CD4-positive, alpha-beta T cell treated with Interleukin-1 beta for 1 hour (primary cell): Measurements from ENCODE around the gene NBPF8.
A peak's percentile ranks its signal among the peaks of the same experiment; 100 is the strongest.
"Not testable (repeated sequence)": the region's sequence is repeated elsewhere in the genome, so short reads cannot be mapped to it uniquely, and the experiment has no call there.

ENCODE experiments used
- DNase-seq, 2 donors: peaks; one replicate each; pipeline ENCODE4 v3.0.0-alpha.2; 2020 to 2022

Gene NBPF8, protein sequence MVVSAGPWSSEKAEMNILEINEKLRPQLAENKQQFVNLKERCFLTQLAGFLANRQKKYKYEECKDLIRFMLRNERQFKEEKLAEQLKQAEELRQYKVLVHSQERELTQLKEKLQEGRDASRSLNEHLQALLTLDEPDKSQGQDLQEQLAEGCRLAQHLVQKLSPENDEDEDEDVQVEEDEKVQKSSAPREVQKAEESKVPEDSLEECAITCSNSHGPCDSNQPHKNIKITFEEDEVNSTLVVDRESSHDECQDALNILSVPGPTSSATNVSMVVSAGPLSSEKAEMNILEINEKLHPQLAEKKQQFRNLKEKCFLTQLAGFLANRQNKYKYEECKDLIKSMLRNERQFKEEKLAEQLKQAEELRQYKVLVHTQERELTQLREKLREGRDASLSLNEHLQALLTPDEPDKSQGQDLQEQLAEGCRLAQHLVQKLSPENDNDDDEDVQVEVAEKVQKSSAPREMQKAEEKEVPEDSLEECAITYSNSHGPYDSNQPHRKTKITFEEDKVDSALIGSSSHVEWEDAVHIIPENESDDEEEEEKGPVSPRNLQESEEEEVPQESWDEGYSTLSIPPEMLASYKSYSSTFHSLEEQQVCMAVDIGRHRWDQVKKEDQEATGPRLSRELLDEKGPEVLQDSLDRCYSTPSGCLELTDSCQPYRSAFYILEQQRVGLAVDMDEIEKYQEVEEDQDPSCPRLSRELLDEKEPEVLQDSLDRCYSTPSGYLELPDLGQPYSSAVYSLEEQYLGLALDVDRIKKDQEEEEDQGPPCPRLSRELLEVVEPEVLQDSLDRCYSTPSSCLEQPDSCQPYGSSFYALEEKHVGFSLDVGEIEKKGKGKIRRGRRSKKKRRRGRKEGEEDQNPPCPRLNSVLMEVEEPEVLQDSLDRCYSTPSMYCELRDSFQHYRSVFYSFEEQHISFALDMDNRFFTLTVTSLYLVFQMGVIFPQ

DNA sequence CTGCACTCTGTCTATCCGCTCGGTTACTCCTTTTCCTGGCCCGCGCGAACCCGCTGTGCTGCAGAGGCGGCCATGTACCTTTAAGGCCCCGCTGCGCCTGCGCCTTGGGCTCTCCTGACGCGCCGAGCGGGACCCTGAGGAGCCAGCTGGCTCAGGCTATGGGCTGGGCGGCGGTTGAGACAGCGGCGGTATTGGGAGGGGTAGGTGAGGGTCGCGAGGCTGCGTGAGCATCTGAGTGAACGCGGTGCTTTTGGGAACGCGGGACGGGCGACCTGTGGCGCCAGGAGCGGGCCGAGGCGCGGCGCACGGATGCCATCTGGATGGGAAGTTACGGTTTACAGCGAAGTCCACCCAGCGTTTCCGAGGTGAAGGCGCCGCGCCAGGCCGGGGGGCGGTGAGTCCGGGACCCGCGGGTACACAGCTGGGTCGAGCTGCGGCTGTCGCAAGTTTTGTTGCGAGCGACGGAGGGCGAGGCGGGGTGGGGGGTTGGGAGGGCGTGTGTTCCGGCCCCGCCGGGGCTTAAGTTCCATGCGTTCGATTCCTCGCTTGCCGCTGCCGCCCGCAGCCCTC, at the start of gene NBPF8:
Gene NBPF8, plus strand, starts transcription at position 125 of the 570 bp plus-strand sequence. CDS start 21,488 bp downstream, outside the sequence.
- peak; percentile 77 to 79 for DNase-seq

DNA sequence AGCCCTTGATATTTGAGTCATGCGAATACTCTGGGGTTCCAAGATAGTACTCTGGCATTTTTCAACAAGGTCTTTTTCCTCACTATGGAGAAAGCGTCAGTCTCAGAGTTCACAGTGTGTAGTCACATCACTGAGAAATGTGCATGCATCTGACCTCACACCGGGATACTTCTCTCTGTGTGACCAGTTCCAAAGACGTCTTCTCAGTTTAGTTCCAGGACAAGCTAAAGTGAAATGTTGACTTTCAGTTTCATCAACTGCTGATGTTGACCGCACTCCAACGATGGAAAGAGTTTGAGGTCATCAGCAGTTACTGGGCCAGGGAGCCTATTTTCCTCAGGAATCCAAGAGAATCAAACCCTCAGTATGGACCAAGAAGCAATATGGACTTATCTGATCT, 47.1 kb upstream of the NBPF8 start:
- not testable (repeated sequence) for DNase-seq

DNA sequence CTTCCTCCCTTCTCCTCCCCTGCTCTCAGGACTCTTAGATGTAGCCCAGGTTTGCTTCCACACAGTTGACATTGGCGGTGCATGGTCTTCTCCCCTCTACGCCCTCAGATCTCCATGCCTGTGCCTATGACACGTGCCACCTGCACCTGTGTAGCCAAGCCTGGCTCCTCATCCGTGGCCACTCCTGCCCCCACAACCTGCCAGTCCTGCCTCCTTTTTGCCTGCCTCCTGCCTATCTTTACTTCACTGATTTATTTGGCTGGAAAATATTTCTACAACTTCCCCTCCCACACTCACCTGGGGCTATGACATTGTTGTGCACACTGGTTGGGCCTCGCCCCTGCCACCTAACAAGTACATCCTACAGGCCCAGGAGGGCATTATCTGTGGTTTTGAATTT, 28.2 kb upstream of the NBPF8 start:
- not testable (repeated sequence) for DNase-seq

DNA sequence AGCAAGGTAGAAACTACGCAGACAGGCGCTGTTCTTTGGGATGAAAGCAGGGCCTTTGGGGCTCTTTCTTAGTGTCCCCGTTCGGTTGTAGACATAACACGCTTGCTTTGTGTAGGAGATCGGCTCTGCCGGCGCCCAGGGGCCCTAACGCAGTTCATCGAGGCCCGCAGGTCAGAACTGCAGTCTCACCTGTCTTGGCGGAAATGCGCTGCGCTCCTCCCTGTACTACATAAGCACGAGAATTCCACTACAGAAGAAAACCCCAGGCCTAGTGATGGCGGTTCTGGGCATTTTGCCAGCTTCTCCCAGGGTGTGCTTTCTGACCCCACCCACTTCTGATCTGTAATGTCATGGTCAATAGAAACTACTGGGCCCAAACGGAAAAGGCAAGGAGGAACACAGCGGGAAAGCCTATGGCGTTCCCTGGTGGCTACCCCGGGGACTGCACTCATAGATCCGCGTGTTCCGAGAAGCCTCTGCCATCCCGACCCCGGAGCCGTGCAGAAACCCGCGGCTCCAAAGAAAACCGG, 26.2 kb upstream of the NBPF8 start:
- peak; percentile 54 to 77 for DNase-seq

DNA sequence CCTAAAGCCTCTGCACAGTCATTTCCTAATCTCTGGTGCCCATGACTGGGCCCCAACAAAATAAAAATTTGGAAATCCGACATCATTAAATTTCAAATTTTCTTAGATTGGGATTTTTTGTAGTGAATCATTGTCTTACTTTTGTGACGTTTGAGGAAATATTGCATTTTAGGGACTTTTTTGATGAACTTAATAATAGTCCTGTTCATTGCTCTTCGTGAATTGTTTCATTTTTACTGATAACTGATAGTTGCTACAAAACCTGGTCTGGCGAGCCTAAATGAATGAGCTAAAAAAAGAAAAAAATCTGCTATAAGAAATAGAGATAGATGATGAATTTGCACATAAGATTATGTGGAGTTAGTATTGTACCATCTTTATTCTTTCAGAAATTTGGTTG, 23.5 kb upstream of the NBPF8 start:
- not testable (repeated sequence) for DNase-seq

DNA sequence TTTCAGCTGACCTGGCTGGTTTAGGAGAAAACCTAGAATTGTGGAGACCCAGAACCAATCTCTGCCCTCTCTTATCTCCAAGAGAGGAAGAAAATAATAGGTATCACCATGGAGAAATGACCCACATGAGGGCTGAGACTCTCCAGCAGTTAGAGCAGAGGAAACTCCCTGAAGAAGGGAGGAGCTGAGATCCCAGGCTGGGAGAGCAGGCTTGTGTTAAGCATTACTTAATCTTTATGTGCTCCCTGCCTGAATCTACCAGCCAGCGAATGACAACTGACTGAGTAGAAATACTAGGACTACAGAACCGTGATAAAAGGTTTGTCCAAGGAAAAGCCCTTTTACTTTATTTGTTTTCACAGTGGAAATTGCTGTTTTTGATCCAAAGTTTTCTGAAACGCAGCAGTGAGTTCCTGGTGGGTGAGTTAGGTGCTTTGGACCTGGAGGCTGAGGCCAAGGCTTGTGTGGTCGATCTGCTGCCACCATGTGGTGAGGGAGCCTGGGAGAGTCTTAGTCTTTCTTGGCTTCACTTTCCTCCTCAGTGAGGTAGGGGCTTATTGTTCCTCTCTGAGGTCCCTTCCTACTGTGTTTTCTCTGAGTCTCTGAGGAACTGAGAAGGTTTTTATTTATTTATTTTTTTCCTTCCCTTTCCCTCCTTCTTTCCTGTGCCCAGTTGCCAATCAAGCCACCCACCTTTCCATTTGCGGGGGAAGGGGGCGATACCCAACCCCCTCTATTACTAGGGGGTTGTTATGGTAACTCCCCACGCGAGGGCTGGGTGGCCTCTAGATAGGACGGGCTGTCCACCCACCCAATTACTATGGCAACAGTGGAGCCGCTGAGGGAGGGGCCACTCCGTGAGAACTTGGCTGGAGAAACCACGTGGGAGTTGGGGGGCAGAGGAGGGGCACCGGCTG, 21.3 kb upstream of the NBPF8 start:
- DNase-seq, result not testable (repeated sequence)

DNA sequence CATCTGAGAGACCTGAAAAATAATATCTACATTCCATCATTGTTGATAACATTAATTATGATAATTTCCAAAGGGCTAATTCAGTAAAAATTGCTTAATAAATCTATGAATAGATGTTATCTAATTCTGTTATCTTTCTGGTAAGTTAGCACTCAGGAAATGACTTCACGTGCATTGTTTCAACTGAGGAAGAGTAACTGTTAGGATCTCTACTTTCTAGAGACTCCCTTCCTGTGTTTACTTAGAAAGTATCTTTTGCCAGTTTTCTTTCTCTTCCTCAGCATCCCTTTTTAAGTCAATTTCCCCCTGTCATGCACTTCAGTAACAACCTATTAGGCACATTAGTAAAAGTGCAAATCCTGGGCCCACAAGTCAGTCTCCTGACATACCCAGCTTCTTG, 9.5 kb upstream of the NBPF8 start:
- not testable (repeated sequence) for DNase-seq

DNA sequence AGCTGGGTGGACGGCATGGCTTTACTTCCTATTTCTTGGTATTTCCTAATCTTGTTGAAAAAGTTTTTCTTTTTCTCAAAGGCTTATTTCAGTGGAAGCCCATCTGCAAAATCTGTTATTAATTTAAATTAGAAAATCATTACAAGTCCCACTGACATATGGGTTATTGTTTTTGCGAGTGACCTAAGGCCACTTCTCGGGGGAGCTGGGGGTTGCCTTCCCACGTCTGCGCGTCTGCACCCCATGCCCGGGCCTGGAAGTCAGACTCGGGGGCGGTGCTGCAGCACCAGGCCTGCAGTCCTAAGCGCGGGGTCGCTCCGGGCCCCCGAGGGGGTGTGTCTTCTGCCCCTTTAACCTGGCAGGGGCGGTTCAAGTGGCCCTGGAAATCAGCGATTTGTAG, 384 bp upstream of the NBPF8 start:
- not testable (repeated sequence) for DNase-seq

DNA sequence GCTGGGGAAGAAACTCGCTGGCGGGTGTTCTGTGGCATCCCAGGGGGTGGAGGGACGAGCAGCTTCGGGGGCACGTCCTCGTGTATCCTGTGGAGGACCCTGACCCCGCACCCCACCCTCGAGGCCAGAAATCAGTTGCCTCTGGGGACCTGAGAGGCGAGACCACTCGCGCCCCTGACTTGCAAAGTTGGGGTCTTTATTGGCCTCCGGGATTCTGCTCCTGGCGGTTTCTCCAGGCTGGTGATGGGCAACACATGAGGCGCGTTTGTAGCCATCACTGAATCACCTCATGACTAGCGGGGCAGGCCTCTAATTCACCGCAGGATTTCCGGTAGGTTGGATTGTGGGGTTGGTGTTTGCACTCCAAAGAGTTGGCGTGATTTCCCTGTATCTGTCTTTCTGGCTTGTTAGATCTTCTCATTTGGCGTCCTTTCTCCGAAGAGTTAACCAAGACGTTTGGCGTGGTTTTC, 692 bp downstream of the NBPF8 start:
- DNase-seq, result peak; percentile 25 to 44

DNA sequence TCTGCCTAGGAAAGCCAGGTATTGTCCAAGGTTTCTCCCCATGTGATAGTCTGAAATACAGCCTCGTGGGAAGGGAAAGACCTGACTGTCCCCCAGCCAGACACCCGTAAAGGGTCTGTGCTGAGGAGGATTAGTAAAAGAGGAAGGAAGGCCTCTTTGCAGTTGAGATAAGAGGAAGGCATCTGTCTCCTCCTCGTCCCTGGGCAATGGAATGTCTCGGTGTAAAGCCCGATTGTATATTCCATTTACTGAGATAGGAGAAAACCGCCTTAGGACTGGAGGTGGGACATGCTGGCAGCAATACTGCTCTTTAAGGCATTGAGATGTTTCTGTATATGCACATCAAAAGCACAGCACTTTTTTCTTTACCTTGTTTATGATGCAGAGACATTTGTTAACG, 10.2 kb downstream of the NBPF8 start:
- not testable (repeated sequence) for DNase-seq

DNA sequence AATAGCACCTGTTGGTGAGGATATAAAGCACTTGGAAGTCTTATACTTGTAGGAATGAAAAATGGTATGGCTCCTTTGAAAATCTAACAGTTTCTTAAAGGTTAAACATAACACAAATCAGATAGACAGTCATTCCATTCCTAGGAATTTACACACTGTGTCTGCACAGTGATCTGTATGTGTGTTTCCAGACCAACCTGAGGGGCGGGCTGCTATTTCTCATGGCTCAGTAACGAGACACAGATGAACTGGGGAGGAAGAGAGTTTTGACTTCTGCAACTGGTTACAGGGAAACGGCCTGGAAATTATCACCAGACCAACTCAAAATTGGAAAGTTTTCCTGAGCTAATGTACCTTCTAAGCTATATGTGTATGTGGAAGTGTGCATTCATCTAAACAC, 16.8 kb downstream of the NBPF8 start:
- DNase-seq, result not testable (repeated sequence)

DNA sequence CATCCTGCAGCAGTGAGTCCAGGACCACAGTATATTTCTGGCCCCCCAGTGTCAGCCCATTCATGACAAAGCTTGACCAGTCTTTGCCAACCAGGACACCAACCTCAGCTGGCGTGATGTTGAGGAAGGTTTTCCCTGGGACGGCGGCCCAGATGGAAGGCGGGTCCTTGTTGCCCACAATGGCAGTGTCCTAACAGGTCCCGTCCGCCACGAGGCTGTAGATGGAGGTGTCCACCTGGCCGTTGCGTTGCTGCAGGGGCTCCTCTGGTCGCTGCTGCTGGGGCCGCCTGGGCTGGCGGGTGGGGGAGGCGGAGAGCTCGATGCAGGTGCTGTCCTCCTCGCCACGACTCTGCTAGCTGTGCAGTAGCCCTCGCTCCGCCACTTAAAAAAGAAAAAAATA, 19.0 kb downstream of the NBPF8 start:
- DNase-seq, result not testable (repeated sequence)

DNA sequence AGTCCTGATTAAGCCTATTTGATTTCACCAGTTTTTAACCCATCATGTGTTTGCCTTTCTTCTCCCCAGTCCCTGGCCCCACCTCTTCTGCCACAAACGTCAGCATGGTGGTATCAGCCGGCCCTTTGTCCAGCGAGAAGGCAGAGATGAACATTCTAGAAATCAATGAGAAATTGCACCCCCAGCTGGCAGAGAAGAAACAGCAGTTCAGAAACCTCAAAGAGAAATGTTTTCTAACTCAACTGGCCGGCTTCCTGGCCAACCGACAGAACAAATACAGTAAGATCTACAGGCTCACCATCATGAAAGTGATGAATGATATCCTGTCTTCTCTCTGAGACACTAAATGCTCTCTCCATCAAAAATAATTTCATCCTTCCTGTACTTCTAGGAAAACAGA, 34.3 kb downstream of the NBPF8 start:
- peak in 1 of 2 donors; percentile 1 for DNase-seq
